D721Med (cell line): ENCODE results near the gene TMBIM1.

Experiments used
- DNase-seq: peaks from one replicate; pipeline ENCODE4 v3.0.0; 2011; ENCODE audit warnings: low spot score; ENCODE audit not compliant: insufficient read length
- FAIRE-seq: peaks from 2 replicates; lab custom pipeline; 2011; peaks lifted over from hg19 to GRCh38; lab: Jason Lieb, UNC
- TF ChIP-seq, protein P1 (sequence below): IDR thresholded peaks from 2 replicates; pipeline ENCODE4 v1.5.1; 2012; ENCODE audit warnings: mild to moderate bottlenecking, control low read depth; ENCODE audit not compliant: insufficient read depth; ENCODE audit errors: missing control alignments

Gene TMBIM1

DNA sequence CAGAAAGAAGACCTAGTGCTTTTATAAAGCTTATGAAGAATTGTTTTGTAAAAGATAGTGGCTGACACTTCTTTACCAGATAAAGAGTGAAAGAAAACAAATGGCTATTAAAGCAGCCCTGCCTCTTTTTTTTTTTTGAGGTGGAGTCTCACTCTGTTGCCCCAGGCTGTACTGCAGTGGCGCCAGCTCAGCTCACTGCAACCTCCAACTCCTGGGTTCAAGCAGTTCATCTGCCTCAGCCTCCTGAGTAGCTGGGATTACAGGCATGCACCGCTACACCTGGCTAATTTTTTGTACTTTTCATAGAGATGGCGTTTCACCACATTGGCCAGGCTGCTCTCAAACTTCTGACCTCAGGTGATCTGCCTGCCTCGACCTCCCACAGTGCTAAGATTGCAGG is 62.5 kb downstream of the TMBIM1 start:
- no peak for DNase-seq

DNA sequence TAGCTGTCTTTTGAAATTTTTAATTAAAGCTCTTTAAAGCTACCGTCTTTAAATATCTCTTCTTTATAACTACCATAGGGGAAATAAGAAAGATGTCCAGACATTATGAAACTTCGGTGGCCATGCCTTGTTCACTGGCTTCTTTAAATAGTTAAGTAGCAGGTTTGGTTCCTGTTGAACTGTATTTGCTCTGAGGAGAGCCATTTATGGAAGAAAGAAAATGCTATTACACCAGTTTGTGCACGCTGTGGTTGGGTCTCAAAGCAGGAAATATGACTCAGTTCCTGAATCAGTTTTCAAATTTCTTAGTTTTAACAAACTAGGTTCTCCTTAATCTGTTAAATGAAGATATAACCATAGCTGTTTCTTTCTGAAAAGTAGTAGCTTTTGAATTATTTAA is 63.1 kb downstream of the TMBIM1 start:
- DNase-seq (no peak), FAIRE-seq (no peak)
- TF ChIP-seq, protein P1, sequence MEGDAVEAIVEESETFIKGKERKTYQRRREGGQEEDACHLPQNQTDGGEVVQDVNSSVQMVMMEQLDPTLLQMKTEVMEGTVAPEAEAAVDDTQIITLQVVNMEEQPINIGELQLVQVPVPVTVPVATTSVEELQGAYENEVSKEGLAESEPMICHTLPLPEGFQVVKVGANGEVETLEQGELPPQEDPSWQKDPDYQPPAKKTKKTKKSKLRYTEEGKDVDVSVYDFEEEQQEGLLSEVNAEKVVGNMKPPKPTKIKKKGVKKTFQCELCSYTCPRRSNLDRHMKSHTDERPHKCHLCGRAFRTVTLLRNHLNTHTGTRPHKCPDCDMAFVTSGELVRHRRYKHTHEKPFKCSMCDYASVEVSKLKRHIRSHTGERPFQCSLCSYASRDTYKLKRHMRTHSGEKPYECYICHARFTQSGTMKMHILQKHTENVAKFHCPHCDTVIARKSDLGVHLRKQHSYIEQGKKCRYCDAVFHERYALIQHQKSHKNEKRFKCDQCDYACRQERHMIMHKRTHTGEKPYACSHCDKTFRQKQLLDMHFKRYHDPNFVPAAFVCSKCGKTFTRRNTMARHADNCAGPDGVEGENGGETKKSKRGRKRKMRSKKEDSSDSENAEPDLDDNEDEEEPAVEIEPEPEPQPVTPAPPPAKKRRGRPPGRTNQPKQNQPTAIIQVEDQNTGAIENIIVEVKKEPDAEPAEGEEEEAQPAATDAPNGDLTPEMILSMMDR, result no peak

More for the DNA sequence above, 62.5 kb downstream of the TMBIM1 start:
- TF ChIP-seq, protein P1, result no peak
- FAIRE-seq, result no peak

DNA sequence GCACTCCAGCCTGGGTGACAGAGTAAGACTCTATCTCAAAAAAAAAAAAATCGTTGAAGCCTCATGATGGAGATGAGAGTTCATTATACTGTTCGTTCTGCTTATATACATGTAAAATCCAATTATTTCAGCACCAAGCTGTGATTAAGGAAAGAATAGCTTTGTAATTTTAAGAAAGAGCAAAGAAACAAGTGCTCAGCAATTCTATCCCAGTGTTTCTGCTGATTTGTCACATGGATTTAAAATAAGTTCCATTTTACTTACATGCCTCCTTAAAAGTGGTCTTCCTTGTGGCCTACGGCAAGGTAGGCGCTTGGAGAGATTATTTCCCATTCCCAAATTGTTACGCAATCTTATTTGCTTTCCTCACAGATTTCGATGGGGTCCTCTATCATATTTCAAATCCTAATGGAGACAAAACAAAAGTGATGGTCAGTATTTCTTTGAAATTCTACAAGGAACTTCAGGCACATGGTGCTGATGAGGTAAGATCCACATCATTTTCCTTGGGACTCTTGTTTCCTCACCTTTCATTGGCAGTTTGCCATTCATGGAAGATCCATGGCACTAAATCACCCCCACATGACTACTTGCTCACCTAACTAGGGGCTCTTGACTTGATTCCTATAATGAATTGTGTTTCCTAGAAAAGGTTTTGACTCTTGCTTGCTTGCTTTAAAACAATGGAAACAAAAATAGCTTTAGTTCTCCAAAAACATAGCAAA is 63.8 kb downstream of the TMBIM1 start:
- no peak for FAIRE-seq
- TF ChIP-seq, protein P1, result no peak
- no peak for DNase-seq

DNA sequence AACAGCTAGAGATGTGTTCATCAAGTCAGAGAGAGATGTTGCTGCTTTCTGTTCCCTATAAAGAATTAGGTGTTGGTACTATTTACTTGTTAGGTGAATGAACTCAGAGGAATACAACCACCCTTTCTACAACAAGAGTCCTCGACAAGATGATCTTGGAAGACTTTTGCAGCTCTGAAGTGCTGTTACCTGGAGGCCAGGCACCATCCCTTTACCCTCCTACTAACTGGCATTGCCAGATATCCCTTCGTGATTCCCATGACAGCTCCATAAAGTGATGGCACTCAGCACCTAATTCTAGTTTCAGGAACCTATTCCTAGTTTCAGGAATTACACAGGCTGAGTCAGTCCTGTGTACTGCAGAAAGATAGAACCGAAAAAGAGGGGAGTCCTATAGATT is 65.4 kb downstream of the TMBIM1 start:
- no peak for FAIRE-seq
- no peak for DNase-seq
- TF ChIP-seq, protein P1, result no peak
